ENCODE results near the gene SMIM32.

Gene SMIM32

DNA sequence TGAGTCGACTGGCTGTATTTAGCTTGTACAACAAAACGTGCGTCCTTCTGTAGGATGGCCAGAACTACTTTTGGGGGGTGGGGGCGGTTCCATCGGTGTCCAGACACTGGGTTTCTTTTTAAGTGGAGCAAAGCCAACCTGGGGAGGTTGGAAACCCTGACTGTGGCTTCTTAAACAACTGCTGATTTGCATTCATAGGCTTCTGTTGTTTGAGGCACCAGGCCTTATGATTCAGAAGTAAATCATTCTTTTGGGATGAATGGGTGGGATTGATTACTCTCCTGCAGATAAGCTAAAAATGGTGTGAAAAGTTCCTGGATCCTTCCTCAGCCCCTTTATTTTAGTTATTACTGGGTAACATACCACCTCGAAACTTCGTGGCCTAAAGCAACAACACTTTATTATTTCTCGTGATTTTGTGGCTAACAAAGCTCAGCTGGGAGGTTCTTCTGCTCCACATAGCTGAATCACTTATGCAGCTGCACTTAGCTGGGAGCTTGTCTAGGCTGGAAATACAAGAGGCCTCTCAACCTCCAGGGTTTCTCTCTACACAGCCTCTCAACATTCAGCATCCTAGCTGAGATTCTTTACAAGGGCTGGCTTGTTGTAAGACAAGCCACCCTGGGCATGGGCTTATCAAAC lies 12.2 kb upstream of the SMIM32 start:
- no peak for DNase-seq (ENCODE audit: low read depth in 1 of 2, low spot score in 1 of 2)
- TF ChIP-seq, protein P1, sequence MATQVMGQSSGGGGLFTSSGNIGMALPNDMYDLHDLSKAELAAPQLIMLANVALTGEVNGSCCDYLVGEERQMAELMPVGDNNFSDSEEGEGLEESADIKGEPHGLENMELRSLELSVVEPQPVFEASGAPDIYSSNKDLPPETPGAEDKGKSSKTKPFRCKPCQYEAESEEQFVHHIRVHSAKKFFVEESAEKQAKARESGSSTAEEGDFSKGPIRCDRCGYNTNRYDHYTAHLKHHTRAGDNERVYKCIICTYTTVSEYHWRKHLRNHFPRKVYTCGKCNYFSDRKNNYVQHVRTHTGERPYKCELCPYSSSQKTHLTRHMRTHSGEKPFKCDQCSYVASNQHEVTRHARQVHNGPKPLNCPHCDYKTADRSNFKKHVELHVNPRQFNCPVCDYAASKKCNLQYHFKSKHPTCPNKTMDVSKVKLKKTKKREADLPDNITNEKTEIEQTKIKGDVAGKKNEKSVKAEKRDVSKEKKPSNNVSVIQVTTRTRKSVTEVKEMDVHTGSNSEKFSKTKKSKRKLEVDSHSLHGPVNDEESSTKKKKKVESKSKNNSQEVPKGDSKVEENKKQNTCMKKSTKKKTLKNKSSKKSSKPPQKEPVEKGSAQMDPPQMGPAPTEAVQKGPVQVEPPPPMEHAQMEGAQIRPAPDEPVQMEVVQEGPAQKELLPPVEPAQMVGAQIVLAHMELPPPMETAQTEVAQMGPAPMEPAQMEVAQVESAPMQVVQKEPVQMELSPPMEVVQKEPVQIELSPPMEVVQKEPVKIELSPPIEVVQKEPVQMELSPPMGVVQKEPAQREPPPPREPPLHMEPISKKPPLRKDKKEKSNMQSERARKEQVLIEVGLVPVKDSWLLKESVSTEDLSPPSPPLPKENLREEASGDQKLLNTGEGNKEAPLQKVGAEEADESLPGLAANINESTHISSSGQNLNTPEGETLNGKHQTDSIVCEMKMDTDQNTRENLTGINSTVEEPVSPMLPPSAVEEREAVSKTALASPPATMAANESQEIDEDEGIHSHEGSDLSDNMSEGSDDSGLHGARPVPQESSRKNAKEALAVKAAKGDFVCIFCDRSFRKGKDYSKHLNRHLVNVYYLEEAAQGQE (IDR thresholded peaks at IDR 0.05; ENCODE audit: insufficient replicate concordance, low read depth): no peak
- TF ChIP-seq SPI1 (IDR thresholded peaks at IDR 0.05; ENCODE audit: borderline replicate concordance, low read depth) (no peak), POLR2AphosphoS5 (IDR thresholded peaks at IDR 0.05; ENCODE audit: low read depth) (no peak), GABPA (IDR thresholded peaks at IDR 0.05; ENCODE audit: low read depth) (no peak)
- TF ChIP-seq, protein P2, sequence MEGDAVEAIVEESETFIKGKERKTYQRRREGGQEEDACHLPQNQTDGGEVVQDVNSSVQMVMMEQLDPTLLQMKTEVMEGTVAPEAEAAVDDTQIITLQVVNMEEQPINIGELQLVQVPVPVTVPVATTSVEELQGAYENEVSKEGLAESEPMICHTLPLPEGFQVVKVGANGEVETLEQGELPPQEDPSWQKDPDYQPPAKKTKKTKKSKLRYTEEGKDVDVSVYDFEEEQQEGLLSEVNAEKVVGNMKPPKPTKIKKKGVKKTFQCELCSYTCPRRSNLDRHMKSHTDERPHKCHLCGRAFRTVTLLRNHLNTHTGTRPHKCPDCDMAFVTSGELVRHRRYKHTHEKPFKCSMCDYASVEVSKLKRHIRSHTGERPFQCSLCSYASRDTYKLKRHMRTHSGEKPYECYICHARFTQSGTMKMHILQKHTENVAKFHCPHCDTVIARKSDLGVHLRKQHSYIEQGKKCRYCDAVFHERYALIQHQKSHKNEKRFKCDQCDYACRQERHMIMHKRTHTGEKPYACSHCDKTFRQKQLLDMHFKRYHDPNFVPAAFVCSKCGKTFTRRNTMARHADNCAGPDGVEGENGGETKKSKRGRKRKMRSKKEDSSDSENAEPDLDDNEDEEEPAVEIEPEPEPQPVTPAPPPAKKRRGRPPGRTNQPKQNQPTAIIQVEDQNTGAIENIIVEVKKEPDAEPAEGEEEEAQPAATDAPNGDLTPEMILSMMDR (IDR thresholded peaks at IDR 0.05; ENCODE audit: insufficient read depth, low read length): no peak
- no peaks in the 10 kb centered on the region for H3K27me3 ChIP-seq (ENCODE audit: insufficient read depth, poor library complexity, severe bottlenecking)
- H3K27ac ChIP-seq (replicated peaks): no peak overlapping the region
- H3K4me3 ChIP-seq (replicated peaks; ENCODE audit: insufficient read depth, low read length): no peak overlapping the region

DNA sequence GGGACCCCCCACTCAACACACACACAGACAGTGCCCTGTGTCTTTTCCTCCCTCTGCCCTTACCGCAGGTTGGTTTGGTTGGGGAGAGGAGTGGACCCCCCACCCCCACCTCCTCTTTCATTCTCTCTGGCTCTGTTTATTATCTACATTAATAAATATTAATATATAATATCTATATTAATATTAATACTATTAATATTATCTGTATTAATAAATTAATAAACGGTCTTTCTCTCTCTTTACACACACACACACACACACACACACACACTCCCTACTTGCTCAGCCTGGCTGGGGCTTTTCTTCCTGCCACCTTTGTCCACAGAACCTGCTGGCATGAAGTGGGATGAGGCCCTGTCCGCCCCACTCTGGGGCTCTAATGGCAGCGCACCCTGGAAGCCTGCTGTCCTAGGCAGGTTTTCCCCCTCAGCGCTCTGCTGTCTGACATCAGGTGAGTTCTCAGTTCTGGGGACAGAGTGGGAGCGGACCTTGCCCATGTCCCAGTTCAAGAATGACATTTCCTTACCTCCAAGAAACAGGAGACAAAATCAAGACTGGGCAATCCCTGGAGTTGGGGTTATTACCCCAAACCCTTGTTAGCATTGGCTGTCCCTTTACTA lies 10.5 kb upstream of the SMIM32 start:
- Histone ChIP-seq H3K4me3 (replicated peaks; ENCODE audit: insufficient read depth, low read length) (no peak overlapping the region), H3K27me3 (ENCODE audit: insufficient read depth, poor library complexity, severe bottlenecking) (no peaks in the 10 kb centered on the region), H3K27ac (replicated peaks) (no peak overlapping the region)
- DNase-seq (ENCODE audit: low read depth in 1 of 2, low spot score in 1 of 2): no peak
- no peak for TF ChIP-seq GABPA (IDR thresholded peaks at IDR 0.05; ENCODE audit: low read depth)
- no peak for TF ChIP-seq POLR2AphosphoS5 (IDR thresholded peaks at IDR 0.05; ENCODE audit: low read depth)
- TF ChIP-seq, protein P1 (IDR thresholded peaks at IDR 0.05; ENCODE audit: insufficient replicate concordance, low read depth): no peak
- no peak for TF ChIP-seq SPI1 (IDR thresholded peaks at IDR 0.05; ENCODE audit: borderline replicate concordance, low read depth)
- TF ChIP-seq, protein P2 (IDR thresholded peaks at IDR 0.05; ENCODE audit: insufficient read depth, low read length): no peak

DNA sequence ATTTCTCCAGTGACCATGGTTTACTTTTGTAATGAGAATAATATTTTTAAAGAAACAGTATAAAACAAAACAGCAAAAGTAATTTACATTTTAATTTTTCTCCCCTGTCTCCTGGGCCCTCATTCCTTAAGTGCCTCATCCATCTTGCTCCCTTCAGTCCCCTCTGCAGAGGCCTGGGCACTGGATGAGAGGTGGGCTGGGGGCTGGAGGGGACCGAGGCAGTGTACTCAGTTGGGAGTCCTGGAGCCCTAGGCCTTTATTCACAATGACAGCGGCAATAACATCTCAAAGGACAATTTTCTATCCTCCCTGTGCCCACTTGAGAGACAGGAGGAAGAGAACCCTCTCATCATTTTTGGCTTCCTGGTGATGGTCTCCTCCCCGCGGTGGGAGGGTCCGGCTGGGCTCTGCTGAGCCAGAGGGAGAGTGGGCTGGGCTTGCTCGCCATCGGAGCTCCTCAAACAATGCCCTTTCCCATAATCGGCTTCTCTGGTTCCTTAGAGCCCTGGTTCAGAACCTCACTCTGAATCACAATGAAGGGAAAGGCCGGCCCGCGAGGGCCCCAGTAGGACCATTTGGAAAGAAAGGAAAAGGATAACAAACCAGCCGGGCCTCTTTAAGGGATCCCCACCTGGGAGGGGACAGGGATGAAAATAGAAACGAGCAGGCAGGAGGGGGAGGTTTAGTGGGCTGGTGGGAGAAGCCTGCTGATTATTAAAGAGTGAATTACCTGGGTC lies 9.7 kb upstream of the SMIM32 start:
- TF ChIP-seq POLR2AphosphoS5 (IDR thresholded peaks at IDR 0.05; ENCODE audit: low read depth): no peak
- no peak for TF ChIP-seq GABPA (IDR thresholded peaks at IDR 0.05; ENCODE audit: low read depth)
- TF ChIP-seq, protein P2 (IDR thresholded peaks at IDR 0.05; ENCODE audit: insufficient read depth, low read length): no peak
- TF ChIP-seq SPI1 (IDR thresholded peaks at IDR 0.05; ENCODE audit: borderline replicate concordance, low read depth): no peak
- TF ChIP-seq, protein P1 (IDR thresholded peaks at IDR 0.05; ENCODE audit: insufficient replicate concordance, low read depth): no peak
- H3K27me3 ChIP-seq (ENCODE audit: insufficient read depth, poor library complexity, severe bottlenecking): no peaks in the 10 kb centered on the region
- H3K4me3 ChIP-seq (replicated peaks; ENCODE audit: insufficient read depth, low read length): no peak overlapping the region
- no peak overlapping the region for H3K27ac ChIP-seq (replicated peaks)
- no peak for DNase-seq (ENCODE audit: low read depth in 1 of 2, low spot score in 1 of 2)
